Activated naive CD8-positive, alpha-beta T cell treated with anti-CD3 and anti-CD28 coated beads, Interleukin-2, amount 50 U/mL, for 24 hours (primary cell): ENCODE results near the gene CHST1.

Experiments used
- ATAC-seq: fragments of 150-1000 bp; cut with Tn5 transposase; one replicate; pipeline ENCODE4 v1.10.0; 2021
- DNase-seq: peaks from one replicate; pipeline ENCODE4 v3.0.0; 2021
- H3K27ac Mint-ChIP-seq: one replicate; pipeline ENCODE4 v1.8.0; 2021; ENCODE audit warnings: mild to moderate bottlenecking, mixed read lengths
- H3K27me3 Mint-ChIP-seq: one replicate; pipeline ENCODE4 v1.8.0; 2021; ENCODE audit warnings: mixed read lengths
- H3K36me3 Mint-ChIP-seq: one replicate; pipeline ENCODE4 v1.8.0; 2021; ENCODE audit warnings: low read depth, mixed read lengths
- H3K4me1 Mint-ChIP-seq: one replicate; pipeline ENCODE4 v1.8.0; 2021; ENCODE audit warnings: mixed read lengths
- H3K4me3 Mint-ChIP-seq: one replicate; pipeline ENCODE4 v1.8.0; 2021; ENCODE audit warnings: mild to moderate bottlenecking, moderate library complexity, mixed read lengths
- H3K9me3 Mint-ChIP-seq: one replicate; pipeline ENCODE4 v1.8.0; 2021; ENCODE audit warnings: mixed read lengths

The CHST1 gene

GRCh38 chr11:45618897-45619296, 46.5 kb downstream of the CHST1 start:
- H3K36me3 Mint-ChIP-seq: no peaks in the 10 kb centered on the region
- H3K27me3 Mint-ChIP-seq: peaks cover 14% of the 10 kb centered on the region
- no peak overlapping the region for H3K27ac Mint-ChIP-seq
- no peaks in the 10 kb centered on the region for H3K4me1 Mint-ChIP-seq
- H3K9me3 Mint-ChIP-seq: no peaks in the 10 kb centered on the region
- ATAC-seq: no peak
- DNase-seq: no peak
- H3K4me3 Mint-ChIP-seq: no peak overlapping the region

GRCh38 chr11:45617871-45618601, 47.4 kb downstream of the CHST1 start:
- H3K27ac Mint-ChIP-seq: no peak overlapping the region
- H3K4me1 Mint-ChIP-seq: no peaks in the 10 kb centered on the region
- no peak for DNase-seq
- no peaks in the 10 kb centered on the region for H3K9me3 Mint-ChIP-seq
- no peak overlapping the region for H3K4me3 Mint-ChIP-seq
- H3K27me3 Mint-ChIP-seq: peaks cover 16% of the 10 kb centered on the region
- ATAC-seq: no peak
- no peaks in the 10 kb centered on the region for H3K36me3 Mint-ChIP-seq

GRCh38 chr11:45616802-45617549, 48.4 kb downstream of the CHST1 start:
- H3K4me1 Mint-ChIP-seq: no peaks in the 10 kb centered on the region
- no peak overlapping the region for H3K4me3 Mint-ChIP-seq
- H3K36me3 Mint-ChIP-seq: no peaks in the 10 kb centered on the region
- no peaks in the 10 kb centered on the region for H3K9me3 Mint-ChIP-seq
- H3K27me3 Mint-ChIP-seq: peaks cover 11% of the 10 kb centered on the region
- no peak for ATAC-seq
- H3K27ac Mint-ChIP-seq: no peak overlapping the region
- DNase-seq: no peak

- H3K4me3 Mint-ChIP-seq: no peak overlapping the region
- H3K27me3 Mint-ChIP-seq: peaks cover 18% of the 10 kb centered on the region
- H3K9me3 Mint-ChIP-seq: no peaks in the 10 kb centered on the region
- no peak overlapping the region for H3K27ac Mint-ChIP-seq
- DNase-seq (no peak), ATAC-seq (no peak)
- H3K36me3 Mint-ChIP-seq: no peaks in the 10 kb centered on the region
- no peaks in the 10 kb centered on the region for H3K4me1 Mint-ChIP-seq
Observed at GRCh38 chr11:45615182-45615792, 50.1 kb downstream of the CHST1 start.

- no peak overlapping the region for H3K4me3 Mint-ChIP-seq
- no peaks in the 10 kb centered on the region for H3K36me3 Mint-ChIP-seq
- no peak overlapping the region for H3K27ac Mint-ChIP-seq
- DNase-seq (no peak), ATAC-seq (no peak)
- no peaks in the 10 kb centered on the region for H3K4me1 Mint-ChIP-seq
- peaks cover 22% of the 10 kb centered on the region for H3K27me3 Mint-ChIP-seq
- no peaks in the 10 kb centered on the region for H3K9me3 Mint-ChIP-seq
Observed at GRCh38 chr11:45614196-45614828, 51.1 kb downstream of the CHST1 start.

GRCh38 chr11:45610627-45611026, 54.8 kb downstream of the CHST1 start:
- Mint-ChIP-seq H3K9me3 (no peaks in the 10 kb centered on the region), H3K4me3 (no peak overlapping the region), H3K27ac (no peak overlapping the region), H3K27me3 (peaks cover 30% of the 10 kb centered on the region), H3K4me1 (no peaks in the 10 kb centered on the region), H3K36me3 (no peaks in the 10 kb centered on the region)
- ATAC-seq (no peak), DNase-seq (no peak)

- ATAC-seq: no peak
- no peaks in the 10 kb centered on the region for H3K36me3 Mint-ChIP-seq
- no peak overlapping the region for H3K27ac Mint-ChIP-seq
Observed at GRCh38 chr11:45609902-45610301, 55.5 kb downstream of the CHST1 start.

GRCh38 chr11:45609337-45609736, 56.1 kb downstream of the CHST1 start:
- ATAC-seq (no peak), DNase-seq (no peak)
- no peak overlapping the region for H3K27ac Mint-ChIP-seq
- no peak overlapping the region for H3K4me3 Mint-ChIP-seq
- no peaks in the 10 kb centered on the region for H3K4me1 Mint-ChIP-seq
- H3K36me3 Mint-ChIP-seq: no peaks in the 10 kb centered on the region
- H3K9me3 Mint-ChIP-seq: no peaks in the 10 kb centered on the region
- peaks cover 35% of the 10 kb centered on the region for H3K27me3 Mint-ChIP-seq

More at GRCh38 chr11:45609902-45610301, 55.5 kb downstream of the CHST1 start:
- no peaks in the 10 kb centered on the region for H3K9me3 Mint-ChIP-seq
- peaks cover 34% of the 10 kb centered on the region for H3K27me3 Mint-ChIP-seq
- no peak for DNase-seq
- no peak overlapping the region for H3K4me3 Mint-ChIP-seq
- no peaks in the 10 kb centered on the region for H3K4me1 Mint-ChIP-seq

- Mint-ChIP-seq H3K9me3 (no peaks in the 10 kb centered on the region), H3K27me3 (peaks cover 34% of the 10 kb centered on the region), H3K4me3 (no peak overlapping the region), H3K27ac (no peak overlapping the region), H3K36me3 (no peaks in the 10 kb centered on the region), H3K4me1 (no peaks in the 10 kb centered on the region)
- no peak for ATAC-seq
- no peak for DNase-seq
Observed at GRCh38 chr11:45607995-45608394, 57.4 kb downstream of the CHST1 start.

- Mint-ChIP-seq H3K27me3 (peaks cover 40% of the 10 kb centered on the region), H3K27ac (no peak overlapping the region), H3K4me3 (no peak overlapping the region), H3K9me3 (no peaks in the 10 kb centered on the region), H3K36me3 (no peaks in the 10 kb centered on the region), H3K4me1 (no peaks in the 10 kb centered on the region)
- ATAC-seq: no peak
- DNase-seq: no peak
Observed at GRCh38 chr11:45606514-45607281, 58.7 kb downstream of the CHST1 start.

GRCh38 chr11:45605051-45605450, 60.4 kb downstream of the CHST1 start:
- Mint-ChIP-seq H3K27ac (no peak overlapping the region), H3K9me3 (no peaks in the 10 kb centered on the region), H3K27me3 (peaks cover 37% of the 10 kb centered on the region), H3K4me1 (no peaks in the 10 kb centered on the region), H3K4me3 (no peak overlapping the region), H3K36me3 (no peaks in the 10 kb centered on the region)
- DNase-seq (no peak), ATAC-seq (no peak)

- Mint-ChIP-seq H3K4me3 (no peak overlapping the region), H3K27me3 (peaks cover 30% of the 10 kb centered on the region), H3K9me3 (no peaks in the 10 kb centered on the region), H3K27ac (no peak overlapping the region), H3K4me1 (no peaks in the 10 kb centered on the region), H3K36me3 (no peaks in the 10 kb centered on the region)
- no peak for ATAC-seq
- DNase-seq: no peak
Observed at GRCh38 chr11:45603946-45604682, 61.3 kb downstream of the CHST1 start.

GRCh38 chr11:45599161-45599943, 66.1 kb downstream of the CHST1 start:
- no peaks in the 10 kb centered on the region for H3K9me3 Mint-ChIP-seq
- no peaks in the 10 kb centered on the region for H3K36me3 Mint-ChIP-seq
- H3K4me1 Mint-ChIP-seq: no peaks in the 10 kb centered on the region
- no peak overlapping the region for H3K4me3 Mint-ChIP-seq
- ATAC-seq: no peak
- peaks cover 12% of the 10 kb centered on the region for H3K27me3 Mint-ChIP-seq
- DNase-seq: no peak
- H3K27ac Mint-ChIP-seq: no peak overlapping the region
